Measurements from ENCODE around the gene MAN1C1. TPM values are rescaled to one million over a fixed set of nuclear protein-coding genes. Genes with fewer than 3 reads are reported as not detected.
A peak's percentile ranks its signal among the peaks of the same experiment; 100 is the strongest.

The MAN1C1 gene
- total and polyA plus RNA-seq, 9 of the 15 experiments (the other 6 are each of a cell fraction or from before 2014, with no cell fraction given), result 0.04 to 0.44 (median 0.10) TPM; not detected in 3

DNA sequence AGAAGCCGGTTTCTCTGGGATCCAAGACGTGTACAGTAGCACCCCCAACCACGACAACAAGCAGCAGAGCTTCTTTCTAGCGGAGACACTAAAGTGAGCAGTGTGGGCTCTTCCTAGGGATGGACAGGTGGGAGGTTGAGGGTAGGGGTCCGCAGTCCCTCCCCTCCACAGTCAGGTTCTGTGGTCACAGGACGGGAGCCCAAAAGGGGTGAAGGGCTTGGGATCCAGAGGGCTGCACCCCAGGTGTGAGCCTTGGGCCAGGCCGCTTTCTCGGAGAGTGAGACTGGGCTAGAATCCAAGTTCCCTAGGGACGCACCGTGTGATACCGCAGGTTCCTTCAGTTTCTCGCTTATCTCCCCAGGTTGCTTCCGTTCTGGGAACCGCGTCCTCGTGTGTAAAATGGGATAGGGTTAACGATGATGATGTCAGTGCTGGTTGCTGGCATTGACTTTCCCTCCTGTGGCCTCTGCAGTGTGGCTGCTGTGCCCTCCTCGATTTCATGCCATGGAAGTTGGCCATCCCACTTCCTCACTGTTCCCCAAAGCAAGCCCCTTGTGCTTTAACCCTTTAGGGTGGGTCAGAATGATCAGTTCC, 166.1 kb downstream of the MAN1C1 start (continued):
- TF ChIP-seq, protein P1, sequence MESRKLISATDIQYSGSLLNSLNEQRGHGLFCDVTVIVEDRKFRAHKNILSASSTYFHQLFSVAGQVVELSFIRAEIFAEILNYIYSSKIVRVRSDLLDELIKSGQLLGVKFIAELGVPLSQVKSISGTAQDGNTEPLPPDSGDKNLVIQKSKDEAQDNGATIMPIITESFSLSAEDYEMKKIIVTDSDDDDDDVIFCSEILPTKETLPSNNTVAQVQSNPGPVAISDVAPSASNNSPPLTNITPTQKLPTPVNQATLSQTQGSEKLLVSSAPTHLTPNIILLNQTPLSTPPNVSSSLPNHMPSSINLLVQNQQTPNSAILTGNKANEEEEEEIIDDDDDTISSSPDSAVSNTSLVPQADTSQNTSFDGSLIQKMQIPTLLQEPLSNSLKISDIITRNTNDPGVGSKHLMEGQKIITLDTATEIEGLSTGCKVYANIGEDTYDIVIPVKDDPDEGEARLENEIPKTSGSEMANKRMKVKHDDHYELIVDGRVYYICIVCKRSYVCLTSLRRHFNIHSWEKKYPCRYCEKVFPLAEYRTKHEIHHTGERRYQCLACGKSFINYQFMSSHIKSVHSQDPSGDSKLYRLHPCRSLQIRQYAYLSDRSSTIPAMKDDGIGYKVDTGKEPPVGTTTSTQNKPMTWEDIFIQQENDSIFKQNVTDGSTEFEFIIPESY (CRISPR knock-in tag; IDR thresholded peaks at IDR 0.05), result 0 out of 2 replicates have a peak, but pooled peaks have one; percentile 12
- TF ChIP-seq DACH1 (IDR thresholded peaks at IDR 0.05; ENCODE audit: partially characterized antibody) (no peak), FOXM1 (IDR thresholded peaks at IDR 0.05; ENCODE audit: low read depth) (peak; percentile 25; the same call in 1 of the 2 replicates), FOXM1 (CRISPR knock-in tag; IDR thresholded peaks at IDR 0.05; ENCODE audit: low read depth) (no peak), NKRF (IDR thresholded peaks at IDR 0.05; ENCODE audit: borderline replicate concordance) (no peak), TCFL5 (CRISPR knock-in tag; conservative IDR thresholded peaks at IDR 0.05) (no peak), SRSF1 (IDR thresholded peaks at IDR 0.05; ENCODE audit: low read depth, low read length) (no peak), PHB (CRISPR knock-in tag; IDR thresholded peaks at IDR 0.05) (no peak), RBM17 (IDR thresholded peaks at IDR 0.05; ENCODE audit: borderline replicate concordance, low read depth, low read length) (no peak), ZNF232 (CRISPR knock-in tag; IDR thresholded peaks at IDR 0.05) (no peak), ZBTB1 (CRISPR knock-in tag; IDR thresholded peaks at IDR 0.05; ENCODE audit: borderline replicate concordance, low read depth) (no peak), RUNX1 (IDR thresholded peaks at IDR 0.05; ENCODE audit: low read depth) (no peak; the same call in 1 of the 2 replicates), ZNF75A (CRISPR knock-in tag; IDR thresholded peaks at IDR 0.05) (no peak), SRSF7 (optimal IDR thresholded peaks at IDR 0.05; ENCODE audit: low read depth, low read length) (no peak)
- TF ChIP-seq, protein P2, sequence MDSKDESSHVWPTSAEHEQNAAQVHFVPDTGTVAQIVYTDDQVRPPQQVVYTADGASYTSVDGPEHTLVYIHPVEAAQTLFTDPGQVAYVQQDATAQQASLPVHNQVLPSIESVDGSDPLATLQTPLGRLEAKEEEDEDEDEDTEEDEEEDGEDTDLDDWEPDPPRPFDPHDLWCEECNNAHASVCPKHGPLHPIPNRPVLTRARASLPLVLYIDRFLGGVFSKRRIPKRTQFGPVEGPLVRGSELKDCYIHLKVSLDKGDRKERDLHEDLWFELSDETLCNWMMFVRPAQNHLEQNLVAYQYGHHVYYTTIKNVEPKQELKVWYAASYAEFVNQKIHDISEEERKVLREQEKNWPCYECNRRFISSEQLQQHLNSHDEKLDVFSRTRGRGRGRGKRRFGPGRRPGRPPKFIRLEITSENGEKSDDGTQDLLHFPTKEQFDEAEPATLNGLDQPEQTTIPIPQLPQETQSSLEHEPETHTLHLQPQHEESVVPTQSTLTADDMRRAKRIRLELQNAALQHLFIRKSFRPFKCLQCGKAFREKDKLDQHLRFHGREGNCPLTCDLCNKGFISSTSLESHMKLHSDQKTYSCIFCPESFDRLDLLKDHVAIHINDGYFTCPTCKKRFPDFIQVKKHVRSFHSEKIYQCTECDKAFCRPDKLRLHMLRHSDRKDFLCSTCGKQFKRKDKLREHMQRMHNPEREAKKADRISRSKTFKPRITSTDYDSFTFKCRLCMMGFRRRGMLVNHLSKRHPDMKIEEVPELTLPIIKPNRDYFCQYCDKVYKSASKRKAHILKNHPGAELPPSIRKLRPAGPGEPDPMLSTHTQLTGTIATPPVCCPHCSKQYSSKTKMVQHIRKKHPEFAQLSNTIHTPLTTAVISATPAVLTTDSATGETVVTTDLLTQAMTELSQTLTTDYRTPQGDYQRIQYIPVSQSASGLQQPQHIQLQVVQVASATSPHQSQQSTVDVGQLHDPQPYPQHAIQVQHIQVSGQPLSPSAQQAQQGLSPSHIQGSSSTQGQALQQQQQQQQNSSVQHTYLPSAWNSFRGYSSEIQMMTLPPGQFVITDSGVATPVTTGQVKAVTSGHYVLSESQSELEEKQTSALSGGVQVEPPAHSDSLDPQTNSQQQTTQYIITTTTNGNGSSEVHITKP (IDR thresholded peaks at IDR 0.05; ENCODE audit: partially characterized antibody), result no peak
- TF ChIP-seq, protein P3, sequence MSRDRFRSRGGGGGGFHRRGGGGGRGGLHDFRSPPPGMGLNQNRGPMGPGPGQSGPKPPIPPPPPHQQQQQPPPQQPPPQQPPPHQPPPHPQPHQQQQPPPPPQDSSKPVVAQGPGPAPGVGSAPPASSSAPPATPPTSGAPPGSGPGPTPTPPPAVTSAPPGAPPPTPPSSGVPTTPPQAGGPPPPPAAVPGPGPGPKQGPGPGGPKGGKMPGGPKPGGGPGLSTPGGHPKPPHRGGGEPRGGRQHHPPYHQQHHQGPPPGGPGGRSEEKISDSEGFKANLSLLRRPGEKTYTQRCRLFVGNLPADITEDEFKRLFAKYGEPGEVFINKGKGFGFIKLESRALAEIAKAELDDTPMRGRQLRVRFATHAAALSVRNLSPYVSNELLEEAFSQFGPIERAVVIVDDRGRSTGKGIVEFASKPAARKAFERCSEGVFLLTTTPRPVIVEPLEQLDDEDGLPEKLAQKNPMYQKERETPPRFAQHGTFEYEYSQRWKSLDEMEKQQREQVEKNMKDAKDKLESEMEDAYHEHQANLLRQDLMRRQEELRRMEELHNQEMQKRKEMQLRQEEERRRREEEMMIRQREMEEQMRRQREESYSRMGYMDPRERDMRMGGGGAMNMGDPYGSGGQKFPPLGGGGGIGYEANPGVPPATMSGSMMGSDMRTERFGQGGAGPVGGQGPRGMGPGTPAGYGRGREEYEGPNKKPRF (IDR thresholded peaks at IDR 0.05; ENCODE audit: low read depth, low read length), result no peak
